HG03460 (cell line): Measurements from ENCODE around the gene CACNA2D1.
"Not testable (repeated sequence)": the region's sequence is repeated elsewhere in the genome, so short reads cannot be mapped to it uniquely, and the experiment has no call there.

Source experiments
- ATAC-seq: cut with Tn5 transposase; IDR thresholded peaks from one replicate; pipeline ENCODE4 v1.9.1; 2021; ENCODE audit not compliant: unreplicated experiment

Gene CACNA2D1

DNA sequence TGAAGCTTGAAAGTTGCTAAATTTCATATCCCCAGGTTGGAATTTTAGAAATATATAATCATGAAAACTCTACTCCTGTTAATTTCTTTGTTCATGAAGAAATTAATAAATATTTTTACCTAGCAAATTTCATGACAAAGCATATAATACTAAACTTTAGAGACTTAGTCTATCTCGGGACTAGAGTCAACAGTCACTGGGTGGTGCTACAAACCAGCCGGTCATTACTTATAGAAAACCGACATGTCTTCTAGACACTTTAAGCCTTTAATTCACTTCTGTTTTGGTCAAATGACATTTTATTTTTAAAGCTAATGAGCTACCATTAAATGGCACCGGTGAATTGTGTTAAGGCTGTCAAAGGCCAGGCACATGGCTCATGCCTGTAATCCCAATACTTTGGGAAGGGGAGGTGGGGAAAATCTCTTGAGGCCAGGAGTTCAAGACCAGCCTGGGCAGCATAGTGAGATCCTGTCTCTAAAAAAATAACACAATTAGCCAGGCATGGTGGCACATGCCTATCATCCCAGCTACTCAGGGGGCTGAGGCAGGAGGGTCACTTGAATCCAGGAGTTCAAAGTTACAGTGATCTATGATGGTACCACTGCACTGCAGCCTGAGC, 270.1 kb downstream of the CACNA2D1 start:
- no peak for ATAC-seq

DNA sequence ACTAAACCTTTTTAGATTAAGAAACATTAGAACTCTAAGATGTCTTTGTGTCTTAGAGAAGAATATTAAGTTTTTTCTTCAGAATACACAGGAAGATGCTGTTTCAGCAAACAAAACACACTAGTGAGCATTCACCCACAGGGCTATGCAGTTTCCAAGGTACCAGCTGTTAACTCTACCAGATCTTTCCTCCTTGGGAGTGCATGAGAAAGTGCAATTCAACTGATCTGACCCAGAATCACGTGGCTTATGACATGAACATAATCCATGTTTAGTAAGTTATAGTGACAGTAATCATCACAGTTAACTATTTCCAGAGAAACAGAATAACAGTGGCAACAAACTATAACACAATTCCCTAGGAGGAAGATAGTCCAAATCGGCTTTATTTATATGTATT, 270.7 kb downstream of the CACNA2D1 start:
- ATAC-seq: no peak

DNA sequence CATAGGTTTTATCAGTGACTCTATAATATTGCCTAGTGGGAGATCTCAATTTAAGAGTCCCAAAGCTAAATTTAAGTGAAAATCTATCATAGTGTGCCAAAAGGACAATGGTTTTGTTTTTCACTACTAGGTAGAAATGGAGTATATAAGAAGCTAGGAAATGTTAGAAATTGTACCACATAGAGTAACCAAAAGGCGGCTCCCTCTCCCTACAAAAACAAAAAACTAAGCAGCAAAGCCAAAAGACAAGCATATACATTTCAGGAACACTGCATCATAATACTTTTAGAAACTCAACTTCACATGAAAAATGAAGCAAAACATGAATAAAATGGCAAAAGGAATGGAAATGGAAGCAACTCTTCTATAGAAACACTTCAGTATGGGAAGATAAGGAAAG, 271.6 kb downstream of the CACNA2D1 start:
- ATAC-seq: no peak

DNA sequence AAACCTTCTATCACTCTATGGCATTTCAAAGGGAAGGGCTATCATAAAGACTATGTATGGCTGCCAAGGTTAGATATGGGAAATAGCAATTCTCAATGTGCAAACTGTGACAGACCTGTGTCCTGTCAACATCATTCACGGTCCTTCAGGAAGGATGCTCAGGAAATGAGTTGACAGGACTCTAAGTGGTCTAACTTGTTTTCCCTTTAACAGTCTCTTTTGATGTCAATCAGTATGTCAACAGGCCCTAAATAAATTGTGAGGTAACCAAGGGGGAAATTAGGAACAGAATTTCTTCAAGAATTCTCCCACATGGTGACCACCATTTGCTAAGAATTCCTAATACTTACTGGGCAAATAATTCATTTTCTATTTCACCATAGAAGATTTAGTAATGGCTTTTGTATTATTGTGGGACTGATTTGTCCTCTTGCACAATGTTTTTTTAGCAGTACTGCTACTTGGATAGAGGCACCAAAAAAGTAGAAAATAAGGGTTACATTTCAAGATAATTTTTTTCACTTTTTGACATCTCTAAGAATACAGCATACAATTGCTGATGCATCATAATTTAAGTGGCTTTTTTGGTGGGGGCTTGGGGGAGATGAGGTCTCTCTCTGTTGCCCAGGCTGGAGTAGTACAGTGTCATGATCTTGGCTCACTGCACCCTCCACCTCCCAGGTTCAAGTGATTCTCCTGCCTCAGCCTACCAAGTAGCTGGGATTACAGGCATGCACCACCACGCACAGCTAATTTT, 275.8 kb downstream of the CACNA2D1 start:
- no peak for ATAC-seq

DNA sequence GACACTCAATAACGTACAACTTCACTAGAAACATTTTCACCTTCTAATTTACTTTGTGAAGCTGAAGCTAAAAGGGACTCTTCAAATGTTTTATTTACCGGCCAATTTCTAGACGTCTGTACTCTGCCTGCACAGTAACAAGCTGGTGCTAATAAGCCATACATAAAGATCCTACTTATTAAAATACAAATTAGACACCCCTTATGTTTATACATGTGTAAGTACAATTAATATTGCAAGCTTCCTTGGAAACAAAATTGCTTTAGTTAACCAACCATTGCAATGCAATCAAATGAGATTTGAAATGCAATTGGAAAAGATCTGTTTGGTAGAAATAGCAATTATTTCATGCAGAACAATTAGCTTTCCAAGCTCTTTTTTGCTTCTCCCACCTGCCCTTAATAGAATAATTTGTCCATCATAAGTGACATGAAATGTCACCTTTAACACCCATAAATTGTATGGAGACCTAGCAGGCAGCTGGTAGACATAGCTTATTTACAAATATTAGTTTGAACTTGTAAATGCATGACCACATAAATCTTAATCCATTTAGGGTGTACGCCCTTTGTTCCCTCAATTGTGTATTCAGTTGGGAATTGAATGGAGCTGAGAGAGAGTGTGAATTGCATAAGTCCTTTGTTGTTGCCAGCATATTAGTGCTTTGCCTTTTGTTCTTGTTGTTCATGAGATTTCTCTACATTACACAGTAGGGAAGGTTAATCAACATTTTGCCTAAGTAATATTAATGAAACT, 277.1 kb downstream of the CACNA2D1 start:
- ATAC-seq: no peak

DNA sequence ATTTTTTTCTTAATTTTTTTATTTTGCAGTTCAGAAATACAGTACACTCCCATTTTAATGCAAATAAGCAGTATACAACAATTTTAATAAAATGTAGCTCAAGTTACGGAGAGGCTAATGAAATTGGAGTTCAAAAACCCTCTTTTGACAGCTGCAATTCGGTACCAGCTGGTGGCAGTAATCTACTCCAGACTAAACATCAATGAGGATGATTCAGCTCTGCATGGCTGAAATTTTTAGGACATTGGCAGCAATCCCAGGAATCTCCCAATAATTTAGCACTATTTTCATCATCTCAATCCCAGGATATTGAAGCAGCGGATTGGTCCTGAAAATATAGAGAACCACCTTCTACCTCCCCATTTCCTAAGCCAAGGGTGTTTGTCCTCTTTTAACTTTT, 278.8 kb downstream of the CACNA2D1 start:
- no peak for ATAC-seq

DNA sequence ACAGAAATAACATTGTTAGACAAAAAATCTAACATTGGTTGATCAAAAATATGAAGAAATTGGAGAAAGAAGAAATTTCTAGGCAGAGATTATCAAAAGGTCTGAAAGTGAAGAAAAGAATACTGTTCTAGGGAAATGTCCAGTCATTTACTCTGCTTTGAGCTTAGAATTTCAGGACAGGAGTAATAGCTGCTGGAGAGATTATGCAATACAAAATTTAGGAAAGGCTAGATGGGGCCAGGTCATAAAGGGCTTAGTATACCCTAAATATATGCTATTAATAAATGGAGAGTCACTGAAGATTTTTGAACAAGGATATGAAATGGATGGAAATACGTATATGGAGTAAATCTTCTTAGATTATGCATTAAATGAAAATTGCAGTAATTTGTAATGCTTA, 279.2 kb downstream of the CACNA2D1 start:
- no peak for ATAC-seq

DNA sequence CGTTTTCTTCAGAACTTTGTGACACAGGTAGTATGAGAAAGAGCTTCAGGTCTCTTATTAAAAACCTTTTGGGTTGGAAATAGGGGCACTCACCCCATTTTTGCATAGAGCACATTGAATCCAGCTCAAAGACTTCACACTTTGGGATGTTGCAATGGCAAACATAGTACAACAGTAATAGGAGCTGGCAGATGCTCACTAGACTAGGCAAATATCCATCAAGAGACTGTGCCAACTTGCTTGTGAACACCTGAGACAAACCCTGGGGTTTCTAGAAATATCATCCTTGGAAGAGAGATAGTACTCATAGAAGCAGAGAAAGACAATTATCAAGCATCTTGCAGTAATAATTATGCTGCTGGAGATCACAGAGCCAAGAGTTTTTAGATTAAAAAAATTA, 280.0 kb downstream of the CACNA2D1 start:
- ATAC-seq: no peak

DNA sequence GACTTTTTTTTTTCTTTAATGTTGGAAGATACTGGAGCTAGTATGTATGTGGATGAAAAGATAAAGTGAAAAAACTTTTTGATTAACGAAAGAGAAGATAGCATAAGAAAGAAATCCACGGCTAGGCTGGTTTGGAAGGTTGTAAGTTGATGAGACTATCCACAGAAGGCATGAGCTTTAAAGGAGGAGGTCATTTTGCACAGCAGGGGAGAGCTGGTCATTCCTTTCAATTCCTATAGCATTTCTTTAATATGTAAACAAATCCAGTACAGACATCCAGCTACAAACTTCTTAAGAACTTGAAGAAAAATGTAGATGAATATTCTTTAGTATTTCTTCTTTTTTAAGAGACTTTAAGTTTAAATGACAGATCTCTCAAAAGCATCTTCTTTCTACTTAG, 281.3 kb downstream of the CACNA2D1 start:
- no peak for ATAC-seq

DNA sequence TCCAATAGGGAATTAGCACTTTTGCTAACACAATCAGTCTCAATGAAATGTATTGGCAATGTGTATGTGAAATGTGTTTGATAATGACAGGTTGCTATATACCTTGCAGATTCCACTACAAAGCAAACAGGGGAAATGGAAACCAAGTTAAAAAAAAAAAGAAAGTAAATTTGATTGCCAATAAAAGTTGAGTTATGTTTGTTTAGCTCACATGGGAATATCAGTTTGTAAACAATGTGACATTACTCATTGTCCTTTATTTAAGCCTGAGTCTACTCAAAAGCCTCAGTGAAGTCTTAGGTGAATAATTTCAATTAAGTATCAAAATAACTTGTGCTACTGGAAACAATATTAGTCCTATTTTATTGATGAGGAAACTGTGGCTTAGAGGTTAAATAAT, 285.2 kb downstream of the CACNA2D1 start:
- no peak for ATAC-seq

DNA sequence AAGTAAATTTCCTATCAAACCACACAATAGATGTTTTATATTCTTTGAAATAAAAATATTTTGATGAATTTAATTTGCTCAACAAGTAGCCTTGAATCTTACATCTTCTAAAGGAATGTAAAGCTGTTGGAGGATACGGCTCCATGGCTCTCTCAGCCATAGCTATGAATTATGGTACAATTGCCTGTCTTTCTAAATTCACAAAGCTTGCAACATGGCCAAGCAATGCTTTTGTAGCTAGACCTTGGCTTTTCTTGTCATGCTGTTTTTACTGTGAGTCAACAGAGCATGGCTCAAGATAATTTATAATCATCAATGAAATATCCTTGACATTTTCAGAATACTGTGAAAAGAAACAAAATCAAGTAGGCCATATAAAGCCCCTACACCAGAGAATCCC, 286.7 kb downstream of the CACNA2D1 start:
- ATAC-seq: no peak

DNA sequence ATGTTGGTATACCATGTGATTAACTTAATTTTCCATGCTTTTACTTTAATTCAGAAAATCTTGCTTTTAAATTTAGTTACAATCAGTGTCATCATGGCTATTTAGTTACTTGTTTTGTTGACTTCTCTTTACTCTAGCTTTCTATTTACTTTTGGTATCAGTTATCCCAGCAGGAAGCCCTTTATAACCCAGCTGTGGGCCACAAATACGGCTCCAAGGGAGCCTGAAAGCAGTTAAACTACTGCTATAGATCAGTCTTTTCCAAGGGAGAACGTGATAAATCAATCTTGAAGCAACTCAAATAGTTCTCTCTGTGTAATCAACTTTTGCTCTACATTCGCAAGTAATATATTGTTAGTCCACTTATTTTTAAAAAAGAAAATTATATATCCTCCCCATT, 287.4 kb downstream of the CACNA2D1 start:
- no peak for ATAC-seq

DNA sequence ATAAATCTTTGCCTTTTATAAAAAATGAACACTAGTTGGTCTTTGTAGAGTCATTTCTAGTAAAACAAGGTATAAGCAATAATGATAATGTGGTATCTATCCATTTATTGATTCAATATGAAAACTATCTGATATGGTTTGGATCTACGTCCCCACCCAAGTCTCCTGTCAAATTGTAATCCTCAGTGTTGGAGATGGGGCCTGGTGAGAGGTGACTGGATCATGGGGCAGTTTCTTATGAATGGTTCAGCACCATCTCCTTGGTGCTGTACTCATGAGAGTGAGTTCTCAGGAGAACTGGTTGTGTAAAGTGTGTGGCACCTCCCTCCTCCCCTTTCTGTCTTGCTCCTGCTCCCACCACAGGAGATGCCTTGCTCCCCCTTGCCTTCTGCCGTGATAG, 288.8 kb downstream of the CACNA2D1 start:
- ATAC-seq: no peak

DNA sequence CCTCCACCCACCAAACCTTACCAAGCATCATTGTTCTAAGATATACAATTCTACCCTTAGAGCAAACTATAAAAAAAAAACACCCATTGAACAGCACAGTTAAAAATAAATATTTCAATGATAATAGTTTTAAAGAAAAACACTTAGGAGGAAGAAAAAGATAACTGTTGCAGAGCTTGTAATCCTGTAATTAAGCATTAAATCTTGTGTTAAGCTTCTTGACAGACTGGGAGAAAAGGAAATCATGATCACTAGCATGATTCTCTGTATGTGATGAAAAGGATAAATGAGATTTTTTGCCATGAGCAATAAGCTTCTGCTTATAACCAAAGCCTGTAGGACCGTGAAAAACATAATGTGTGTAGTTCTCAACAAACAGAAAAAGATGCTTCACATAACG, 289.8 kb downstream of the CACNA2D1 start:
- no peak for ATAC-seq

DNA sequence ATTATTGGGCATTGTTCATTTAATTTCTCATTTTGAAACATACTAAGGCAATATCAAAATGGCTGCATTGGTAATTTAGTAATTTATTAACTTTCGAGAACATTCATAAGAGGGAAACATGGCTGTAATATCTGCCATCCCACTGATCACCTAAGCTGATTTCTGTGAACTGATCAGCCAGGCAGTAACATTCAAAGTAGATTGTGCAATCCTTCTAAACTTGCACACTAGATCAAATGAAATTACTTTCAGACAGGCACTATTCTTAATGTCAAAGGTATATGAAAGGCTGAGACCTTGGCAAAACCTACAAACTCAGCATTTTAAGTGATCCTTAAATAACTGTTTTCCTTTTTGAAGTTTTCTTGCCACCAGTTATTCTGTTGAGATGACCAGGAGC, 290.7 kb downstream of the CACNA2D1 start:
- ATAC-seq: no peak

DNA sequence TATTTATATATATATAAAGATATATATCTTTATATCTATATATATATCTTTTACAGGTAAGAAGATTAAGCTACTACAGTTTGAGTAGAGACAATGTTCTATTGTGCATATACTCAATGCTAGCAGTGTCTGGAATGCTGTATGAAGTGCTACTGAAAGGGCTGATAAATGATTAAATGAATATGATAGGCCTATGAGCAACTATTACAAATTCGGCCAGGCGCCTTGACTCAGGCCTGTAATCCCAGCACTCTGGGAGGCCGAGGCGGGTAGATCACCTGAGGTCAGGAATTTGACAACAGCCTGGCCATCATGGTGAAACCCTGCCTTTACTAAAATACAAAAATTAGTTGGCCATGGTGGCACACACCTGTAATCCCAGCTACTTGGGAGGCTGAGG, 297.1 kb downstream of the CACNA2D1 start:
- no peak for ATAC-seq

DNA sequence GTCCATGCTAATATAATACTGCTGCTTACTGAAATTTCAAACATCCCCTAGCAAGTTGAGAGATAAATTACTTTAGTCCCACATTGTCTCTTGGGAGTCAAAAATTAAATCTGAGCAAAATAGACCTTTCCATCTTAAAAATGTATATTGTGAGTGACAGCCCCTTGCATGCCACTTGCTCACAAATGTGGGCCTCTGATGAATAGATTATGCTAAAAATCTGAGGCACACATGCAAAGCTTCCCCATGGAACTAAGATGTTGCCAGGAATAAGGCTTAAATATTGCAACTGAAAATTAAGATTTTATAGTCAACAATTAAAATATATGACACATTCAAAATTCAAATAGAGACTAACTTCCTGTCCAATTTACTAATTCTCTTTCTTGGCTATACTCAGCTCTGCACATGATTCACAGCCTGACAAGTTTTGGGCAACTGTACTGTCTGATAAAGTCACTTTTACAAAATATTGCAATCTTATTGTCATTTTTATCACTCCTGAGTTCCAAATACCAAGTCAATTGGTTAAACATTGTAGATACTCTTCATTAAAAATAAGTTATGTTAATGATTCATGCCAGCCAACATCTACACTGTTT, 301.2 kb downstream of the CACNA2D1 start:
- no peak for ATAC-seq

DNA sequence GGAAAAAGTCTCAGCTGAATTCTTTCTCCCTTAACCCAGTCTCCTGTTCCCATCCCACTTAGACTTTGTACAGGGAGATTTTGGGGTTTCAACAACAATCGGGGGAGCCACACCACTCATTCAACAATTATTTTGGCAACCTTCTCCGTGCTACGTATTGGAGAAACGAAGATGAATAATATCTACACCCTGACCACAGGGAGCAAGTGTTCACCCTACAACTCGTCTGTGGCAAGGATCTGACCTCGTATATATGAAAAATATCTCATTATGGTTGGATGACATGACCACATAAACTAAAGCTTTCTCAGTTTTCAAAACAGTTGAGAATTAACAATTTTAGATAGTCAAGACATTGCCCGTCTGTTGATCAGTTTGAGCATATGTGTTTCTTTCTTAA, 302.1 kb downstream of the CACNA2D1 start:
- no peak for ATAC-seq

DNA sequence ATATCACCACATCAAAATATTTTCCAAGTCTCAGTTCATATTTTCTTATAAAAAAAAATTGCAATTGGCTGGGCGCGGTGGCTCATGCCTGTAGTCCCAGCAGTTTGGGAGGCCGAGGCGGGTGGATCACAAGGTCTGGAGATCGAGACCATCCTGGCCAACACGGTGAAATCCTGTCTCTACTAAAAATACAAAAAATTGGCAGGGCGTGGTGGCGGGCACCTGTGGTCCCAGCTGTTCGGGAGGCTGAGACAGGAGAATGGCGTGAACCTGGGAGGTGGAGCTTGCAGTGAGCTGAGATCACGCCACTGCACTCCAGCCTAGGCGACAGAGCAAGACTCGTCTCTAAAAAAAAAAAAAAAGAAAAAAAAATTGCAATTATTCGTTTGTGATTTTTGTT, 303.0 kb downstream of the CACNA2D1 start:
- not testable (repeated sequence) for ATAC-seq

DNA sequence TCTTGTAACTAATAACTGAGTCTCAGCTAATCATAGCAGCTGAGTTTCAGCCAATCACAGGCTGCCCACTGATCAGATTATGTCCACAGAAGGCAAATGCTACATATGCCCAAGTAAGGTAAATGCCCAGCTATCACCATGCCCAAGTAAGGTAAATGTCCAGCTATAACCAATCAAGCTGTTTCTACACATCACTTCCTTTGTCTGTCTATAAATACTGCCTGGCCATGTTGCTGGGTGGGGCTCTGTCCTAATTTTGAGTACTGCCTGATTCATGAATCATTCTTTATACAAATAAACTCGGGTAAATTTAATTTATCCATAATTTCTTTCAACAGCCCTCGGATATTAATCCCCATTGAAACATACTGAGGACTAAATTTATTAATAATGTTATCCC, 312.4 kb downstream of the CACNA2D1 start:
- no peak for ATAC-seq

DNA sequence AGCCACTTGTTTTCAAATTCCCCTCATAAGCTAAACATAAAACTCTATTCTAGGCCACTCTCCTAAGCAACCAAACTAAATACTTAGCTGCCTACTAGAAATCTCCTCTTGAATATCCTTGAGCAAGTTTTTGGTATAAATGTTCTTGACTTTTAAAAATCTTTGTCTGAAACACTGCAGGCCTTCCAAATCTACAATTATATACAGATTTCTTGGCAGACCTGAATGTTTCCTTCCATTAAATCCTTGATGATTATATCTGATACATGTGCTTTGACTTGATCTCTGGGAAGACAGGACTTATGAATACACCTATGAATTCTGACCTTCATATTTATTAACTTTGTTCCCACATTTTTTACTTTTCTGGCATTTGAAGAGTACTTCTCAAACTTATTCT, 314.5 kb downstream of the CACNA2D1 start:
- no peak for ATAC-seq

DNA sequence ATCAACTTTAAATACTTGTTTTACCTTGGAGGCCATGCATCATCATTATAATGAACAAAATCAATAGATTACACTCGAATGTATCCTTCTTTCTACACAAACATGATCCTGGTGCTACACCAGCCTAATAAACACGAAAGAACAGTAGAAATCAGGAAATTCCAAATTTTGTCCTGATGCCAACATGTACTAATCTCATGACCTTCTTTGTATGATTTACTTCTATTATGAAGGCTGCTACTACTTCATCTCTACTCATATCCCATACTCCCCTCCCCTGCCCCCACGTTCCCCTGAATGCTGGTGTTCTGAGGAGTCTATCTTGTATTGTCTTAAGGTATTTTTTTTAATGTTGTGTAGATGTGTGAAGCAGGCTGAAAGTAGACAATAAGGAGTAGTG, 315.0 kb downstream of the CACNA2D1 start:
- ATAC-seq: no peak
